Measurements from ENCODE around the gene GNS. TPM values are rescaled to one million over a fixed set of nuclear protein-coding genes. Genes with fewer than 3 reads are reported as not detected.

GNS gene
- total and polyA plus RNA-seq, 2 donors (not counting 3 experiments of a cell fraction or from before 2014, with no cell fraction given), result 107 to 142 TPM

- H3K4me1 ChIP-seq (ENCODE audit: control insufficient read depth, extremely low read depth, insufficient read depth, low read length), result no peaks in the 10 kb centered on the region
- H3K27ac ChIP-seq (ENCODE audit: insufficient read depth, low read depth, low read length), result no peak overlapping the region
- H3K27me3 ChIP-seq (ENCODE audit: control insufficient read depth in 2 of 2, insufficient read depth in 2 of 2, low read length in 2 of 2), result no peaks in the 10 kb centered on the region
- no peaks in the 10 kb centered on the region for H3K9me1 ChIP-seq (replicated peaks; ENCODE audit: control insufficient read depth, extremely low read depth, insufficient read depth, low read length)
- dilution Hi-C loops (cut with MboI; ENCODE audit: extremely low pct_ligation_motif_present, low sequenced_read_pairs), result no loop called here
- no peaks in the 10 kb centered on the region for H3K9me3 ChIP-seq (replicated peaks; ENCODE audit: control insufficient read depth, insufficient read depth, low read length)
- ChIA-PET POLR2A (no interaction called here), CTCF (interaction anchor here (1.3 kb wide), 1 partner anchor 8 kb away, joined by 7 read pairs; no protein-coding TSS in a partner anchor)
- no TSS peak for BruUV-seq (replicated peaks)
- no peaks in the 10 kb centered on the region for H3K36me3 ChIP-seq (ENCODE audit: control insufficient read depth in 2 of 2, extremely low read depth in 1 of 2, insufficient read depth in 2 of 2, low read length in 2 of 2)
- H2AFZ ChIP-seq (ENCODE audit: low read depth, low read length), result no peak overlapping the region
- no peak for DNase-seq (ENCODE audit: low read depth, low spot score)
- H4K20me1 ChIP-seq (replicated peaks; ENCODE audit: control insufficient read depth, extremely low read depth, insufficient read depth, low read length), result no peaks in the 10 kb centered on the region
- intact Hi-C loops (cut with micrococcal nuclease), result no loop called here
- no peak overlapping the region for H3K9ac ChIP-seq (replicated peaks; ENCODE audit: extremely low read depth, insufficient read depth, low read length)
- no peak overlapping the region for H3K4me2 ChIP-seq (ENCODE audit: insufficient read depth, low read length)
- H3K4me3 ChIP-seq (replicated peaks in 1 of 3; ENCODE audit: insufficient read depth in 1 of 3, low read depth in 1 of 3, low read length in 3 of 3), result no peak overlapping the region
- TF ChIP-seq MYC (IDR thresholded peaks at IDR 0.05; ENCODE audit: low read depth, low read length), result no peak
- TF ChIP-seq GATA2 (IDR thresholded peaks at IDR 0.05; ENCODE audit: insufficient read depth, insufficient read length, low read depth, low read length), result no peak
- TF ChIP-seq EZH2 (IDR thresholded peaks at IDR 0.05; ENCODE audit: borderline replicate concordance, low read depth, low read length, severe bottlenecking), result no peak
- TF ChIP-seq, protein P1, sequence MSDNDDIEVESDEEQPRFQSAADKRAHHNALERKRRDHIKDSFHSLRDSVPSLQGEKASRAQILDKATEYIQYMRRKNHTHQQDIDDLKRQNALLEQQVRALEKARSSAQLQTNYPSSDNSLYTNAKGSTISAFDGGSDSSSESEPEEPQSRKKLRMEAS (IDR thresholded peaks at IDR 0.05; ENCODE audit: insufficient read depth, insufficient read length), result no peak
- TF ChIP-seq FOS (IDR thresholded peaks at IDR 0.05; ENCODE audit: borderline replicate concordance, insufficient read depth, low read length), result no peak
- TF ChIP-seq POLR2A (IDR thresholded peaks at IDR 0.05; ENCODE audit: low read depth, low read length), result no peak
- TF ChIP-seq JUN (IDR thresholded peaks at IDR 0.05; ENCODE audit: borderline replicate concordance, insufficient read depth, insufficient read length, low read depth), result no peak
- no peak for TF ChIP-seq POLR2AphosphoS5 (IDR thresholded peaks at IDR 0.05; ENCODE audit: insufficient read depth, low read depth, low read length)
- TF ChIP-seq, protein P2, sequence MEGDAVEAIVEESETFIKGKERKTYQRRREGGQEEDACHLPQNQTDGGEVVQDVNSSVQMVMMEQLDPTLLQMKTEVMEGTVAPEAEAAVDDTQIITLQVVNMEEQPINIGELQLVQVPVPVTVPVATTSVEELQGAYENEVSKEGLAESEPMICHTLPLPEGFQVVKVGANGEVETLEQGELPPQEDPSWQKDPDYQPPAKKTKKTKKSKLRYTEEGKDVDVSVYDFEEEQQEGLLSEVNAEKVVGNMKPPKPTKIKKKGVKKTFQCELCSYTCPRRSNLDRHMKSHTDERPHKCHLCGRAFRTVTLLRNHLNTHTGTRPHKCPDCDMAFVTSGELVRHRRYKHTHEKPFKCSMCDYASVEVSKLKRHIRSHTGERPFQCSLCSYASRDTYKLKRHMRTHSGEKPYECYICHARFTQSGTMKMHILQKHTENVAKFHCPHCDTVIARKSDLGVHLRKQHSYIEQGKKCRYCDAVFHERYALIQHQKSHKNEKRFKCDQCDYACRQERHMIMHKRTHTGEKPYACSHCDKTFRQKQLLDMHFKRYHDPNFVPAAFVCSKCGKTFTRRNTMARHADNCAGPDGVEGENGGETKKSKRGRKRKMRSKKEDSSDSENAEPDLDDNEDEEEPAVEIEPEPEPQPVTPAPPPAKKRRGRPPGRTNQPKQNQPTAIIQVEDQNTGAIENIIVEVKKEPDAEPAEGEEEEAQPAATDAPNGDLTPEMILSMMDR (IDR thresholded peaks at IDR 0.05; ENCODE audit: extremely low read depth in 1 of 2, insufficient read depth in 1 of 2, low read depth in 1 of 2, low read length in 2 of 2), result no peak
- no peaks in the 10 kb centered on the region for H3K79me2 ChIP-seq (ENCODE audit: control insufficient read depth, insufficient read depth, low read length)
- FAIRE-seq, result no peak
Measured at GRCh38 chr12:64793610-64794009, 34.4 kb upstream of the GNS start.

All from endothelial cell of umbilical vein (primary cell).